Measurements from ENCODE around the gene KRTAP10-3. TPM values are rescaled to one million over a fixed set of nuclear protein-coding genes. Genes with fewer than 3 reads are reported as not detected.
"Not testable (repeated sequence)": the region's sequence is repeated elsewhere in the genome, so short reads cannot be mapped to it uniquely, and the experiment has no call there.

The KRTAP10-3 gene
- total and polyA plus RNA-seq, 8 donors, result not detected

- ATAC-seq (no peak), DNase-seq (no peak), FAIRE-seq (no peak)
- intact Hi-C loops (cut with DNase I), result no loop called here
- H3K36me3 ChIP-seq, result no peaks in the 10 kb centered on the region
- H3K27me3 ChIP-seq, result peaks cover 0 to 5% (median 0%) of the 10 kb centered on the region in 4 donors
- H3K9me3 ChIP-seq, result no peaks in the 10 kb centered on the region
- H3K4me1 ChIP-seq, result no peaks in the 10 kb centered on the region
- 84 to 90% methylated on average over 17 of the region's 17 CpGs for WGBS, 2 donors
- H3K4me3 ChIP-seq, result no peak overlapping the region
- no peak for TF ChIP-seq CTCF (IDR thresholded peaks at IDR 0.05)
- no peak overlapping the region for H3K27ac ChIP-seq
Observed at GRCh38 chr21:44578371-44579055, 19.9 kb upstream of the KRTAP10-3 start.

- Histone ChIP-seq H3K9me3 (no peaks in the 10 kb centered on the region), H3K27ac (no peak overlapping the region), H3K4me3 (no peak overlapping the region), H3K4me1 (no peaks in the 10 kb centered on the region), H3K36me3 (no peaks in the 10 kb centered on the region), H3K27me3 (no peaks in the 10 kb centered on the region)
- DNase-seq, result no peak
- intact Hi-C loops (cut with DNase I), result no loop called here
- no peak for FAIRE-seq
- ATAC-seq, result no peak
- WGBS, 2 donors, result 73 to 77% methylated on average over 8 to 10 of the region's 10 CpGs
- no peak for TF ChIP-seq CTCF (IDR thresholded peaks at IDR 0.05)
Observed at GRCh38 chr21:44576025-44576420, 17.4 kb upstream of the KRTAP10-3 start.

GRCh38 chr21:44575307-44576024 lies 16.9 kb upstream of the KRTAP10-3 start:
- Histone ChIP-seq H3K9me3 (no peaks in the 10 kb centered on the region), H3K36me3 (no peaks in the 10 kb centered on the region), H3K27me3 (no peaks in the 10 kb centered on the region), H3K4me3 (no peak overlapping the region), H3K27ac (no peak overlapping the region), H3K4me1 (no peaks in the 10 kb centered on the region)
- DNase-seq (no peak), ATAC-seq (no peak), FAIRE-seq (no peak)
- intact Hi-C loops (cut with DNase I), result no loop called here
- TF ChIP-seq CTCF (IDR thresholded peaks at IDR 0.05), result no peak
- 81 to 82% methylated on average over 20 of the region's 20 CpGs for WGBS, 2 donors

GRCh38 chr21:44574457-44575306 lies 16.1 kb upstream of the KRTAP10-3 start:
- no peak for DNase-seq
- no peak overlapping the region for H3K27ac ChIP-seq
- no peaks in the 10 kb centered on the region for H3K36me3 ChIP-seq
- intact Hi-C loops (cut with DNase I), result no loop called here
- 19 to 25% methylated on average over 20 to 21 of the region's 21 CpGs for WGBS, 2 donors
- no peak for ATAC-seq
- no peaks in the 10 kb centered on the region for H3K4me1 ChIP-seq
- H3K4me3 ChIP-seq, result no peak overlapping the region
- H3K27me3 ChIP-seq, result no peaks in the 10 kb centered on the region
- no peak for TF ChIP-seq CTCF (IDR thresholded peaks at IDR 0.05)
- FAIRE-seq, result no peak
- H3K9me3 ChIP-seq, result no peaks in the 10 kb centered on the region

- H3K4me3 ChIP-seq; H3K27ac ChIP-seq; H3K36me3 ChIP-seq; H3K4me1 ChIP-seq; H3K27me3 ChIP-seq; DNase-seq; ATAC-seq; FAIRE-seq; intact Hi-C loops (cut with DNase I); H3K9me3 ChIP-seq: not testable (repeated sequence)
- 42 to 55% methylated on average over 17 to 22 of the region's 25 CpGs for WGBS, 2 donors
Observed at GRCh38 chr21:44573630-44574456, 15.2 kb upstream of the KRTAP10-3 start, which contains the start of gene KRTAP10-4. Gene KRTAP10-4, plus strand, starts transcription at chr21:44573729. Its CDS starts 30 bp downstream, at chr21:44573759.

Measured in pancreas (tissue), 10 donors.